HG02970 (cell line): Measurements from ENCODE around the gene SIDT1.

ENCODE experiments used
- ATAC-seq: cut with Tn5 transposase; IDR thresholded peaks from one replicate; pipeline ENCODE4 v1.9.1; 2021; ENCODE audit warnings: mild to moderate bottlenecking, moderate library complexity, moderate number of reproducible peaks; ENCODE audit not compliant: unreplicated experiment, low FRiP score

Gene SIDT1

GRCh38 chr3:113589971-113590370 lies 57.6 kb downstream of the SIDT1 start:
- no peak for ATAC-seq

- ATAC-seq, result no peak
Measured at GRCh38 chr3:113590983-113591382, 58.6 kb downstream of the SIDT1 start.

DNA sequence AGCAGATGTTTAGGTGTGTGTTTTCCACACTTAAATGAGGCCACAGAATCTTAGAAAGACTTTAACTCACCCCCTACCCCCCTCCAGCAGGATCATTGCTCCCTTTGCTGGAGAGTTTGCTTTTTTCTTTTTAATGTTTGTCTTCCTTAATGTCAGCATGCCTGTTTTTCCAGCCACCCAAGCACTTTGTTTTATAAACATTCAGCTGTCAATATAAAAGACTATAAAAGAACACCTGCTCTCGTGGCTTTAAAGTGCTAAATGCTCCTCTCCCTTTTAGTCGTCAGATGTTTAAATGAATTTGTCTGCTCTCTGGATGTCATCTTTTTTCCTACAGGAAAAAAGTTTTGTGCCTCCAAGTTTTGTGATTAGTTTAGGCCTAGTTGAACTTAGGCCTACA lies 61.7 kb downstream of the SIDT1 start:
- ATAC-seq, result no peak

DNA sequence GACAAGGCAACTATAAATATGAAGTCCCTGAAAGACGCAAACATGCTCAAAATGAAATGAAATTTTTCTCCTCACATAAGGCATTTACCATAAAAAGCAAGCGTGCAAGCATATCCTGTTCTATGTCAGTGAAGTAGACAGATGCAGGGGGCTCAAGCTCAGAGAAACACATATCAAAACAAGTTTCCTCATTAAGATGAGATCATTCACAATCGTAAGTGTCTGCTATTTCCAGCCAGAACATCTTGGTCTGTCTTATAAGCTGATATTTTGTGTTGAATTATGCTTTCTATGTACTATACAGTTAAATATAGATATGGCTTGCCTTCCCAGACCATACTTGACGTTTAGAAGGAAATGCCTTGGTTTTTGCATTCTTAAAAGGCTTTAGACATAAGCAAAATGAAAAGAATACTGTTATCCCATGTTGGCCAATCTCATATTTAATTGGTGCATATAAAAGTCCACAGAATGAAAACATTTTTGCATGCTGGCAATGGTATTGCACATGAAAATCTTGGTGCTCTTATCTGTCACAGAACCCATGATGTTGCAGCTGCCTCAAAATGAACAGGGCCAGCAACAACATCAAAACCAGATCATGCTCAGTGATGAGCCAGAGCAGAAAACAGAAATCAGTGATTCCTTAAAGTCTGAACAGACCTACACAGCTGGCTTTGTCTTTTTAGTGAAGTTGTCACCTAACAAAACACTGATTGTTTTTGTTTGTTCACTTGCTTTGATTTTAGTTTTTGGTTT lies 65.4 kb downstream of the SIDT1 start:
- no peak for ATAC-seq

DNA sequence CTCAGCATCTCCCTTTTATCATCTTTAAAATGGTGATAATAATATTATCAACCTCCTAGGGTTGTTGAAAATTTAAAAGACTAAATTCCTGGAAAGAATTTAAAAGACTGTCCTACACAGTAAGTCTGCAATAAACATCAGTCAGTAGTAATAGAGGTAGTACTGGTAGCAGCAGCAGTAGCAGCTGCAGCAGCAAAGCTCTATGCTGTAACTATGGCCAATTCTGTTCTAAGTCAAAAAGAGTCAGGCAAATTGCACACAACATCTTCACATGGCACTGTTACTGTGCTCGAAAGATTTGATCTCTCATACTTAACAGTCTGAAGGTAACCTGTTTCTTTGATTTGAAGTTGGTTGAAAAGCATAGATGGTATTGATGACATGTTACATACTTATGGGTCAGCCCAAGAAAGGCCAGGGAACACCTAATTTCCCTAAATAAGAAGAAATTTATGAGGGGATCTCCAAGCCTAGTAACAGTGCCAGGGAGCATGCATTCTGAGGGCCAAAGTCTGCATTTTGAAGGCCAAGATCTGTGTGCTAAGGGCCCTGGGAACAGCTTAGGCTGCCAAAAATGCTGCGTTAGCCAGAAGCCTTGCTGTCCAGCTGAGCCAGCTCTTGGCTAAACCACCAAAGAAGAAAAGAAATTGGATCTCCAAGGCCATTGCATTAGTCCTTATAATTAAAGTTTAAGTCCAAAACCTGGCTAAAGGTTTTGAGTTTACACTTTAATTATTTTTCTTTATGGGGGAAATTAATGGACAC lies 68.2 kb downstream of the SIDT1 start:
- ATAC-seq, result no peak

DNA sequence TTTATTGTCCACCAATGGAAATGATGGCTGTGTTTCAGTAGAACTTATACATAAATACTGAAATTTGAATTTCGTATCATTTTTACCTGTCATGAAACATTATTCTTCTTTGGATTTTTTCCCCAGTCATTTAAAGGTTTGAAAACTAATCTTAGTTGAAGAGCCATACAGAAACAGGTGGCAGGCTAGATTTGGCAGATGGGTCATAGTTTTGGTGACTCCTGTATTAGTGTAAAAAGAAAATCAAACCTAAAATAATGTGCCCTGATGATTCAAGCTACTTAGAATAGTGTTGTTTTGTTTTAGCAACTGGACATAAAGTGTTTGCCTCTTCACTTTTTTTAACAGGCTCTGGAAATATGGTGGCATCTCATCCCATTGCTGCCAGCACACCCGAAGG lies 68.9 kb downstream of the SIDT1 start:
- ATAC-seq, result no peak

DNA sequence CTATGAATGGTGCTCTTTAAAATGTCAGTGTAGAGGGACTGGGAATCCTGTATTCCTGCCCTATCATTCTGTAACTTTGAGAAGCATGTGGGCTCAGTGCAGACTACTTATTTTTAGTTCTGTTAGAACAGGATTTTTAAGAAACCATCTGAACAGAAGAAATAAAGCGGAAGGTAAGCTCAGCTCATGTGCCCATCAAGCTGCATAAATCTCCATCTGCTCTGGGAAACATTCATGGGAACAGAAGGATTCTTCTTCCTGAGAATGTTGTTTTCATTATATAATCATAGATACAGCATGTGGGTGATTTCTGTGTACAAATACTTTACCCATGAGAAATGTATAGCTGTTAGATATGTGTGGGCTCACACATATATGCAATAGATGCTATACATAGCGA lies 69.9 kb downstream of the SIDT1 start:
- no peak for ATAC-seq

DNA sequence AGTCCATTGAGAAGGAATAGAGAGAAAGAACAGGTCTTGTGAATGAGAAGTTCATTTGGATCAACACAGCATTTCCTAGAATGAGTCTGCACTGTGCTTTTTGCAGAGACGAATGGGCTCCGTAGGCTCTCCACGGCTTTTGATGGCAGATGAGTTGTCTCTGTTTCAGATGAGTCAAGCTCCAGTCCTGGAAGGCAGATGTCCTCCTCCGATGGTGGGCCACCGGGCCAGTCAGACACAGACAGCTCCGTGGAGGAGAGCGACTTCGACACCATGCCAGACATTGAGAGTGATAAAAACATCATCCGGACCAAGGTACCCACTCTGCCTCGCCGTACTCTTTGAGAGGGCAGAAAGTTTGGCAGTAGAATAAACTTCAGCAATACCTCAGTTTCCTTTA lies 70.5 kb downstream of the SIDT1 start:
- no peak for ATAC-seq

- ATAC-seq, result peak; percentile 87
Measured at GRCh38 chr3:113606539-113607218, 74.3 kb downstream of the SIDT1 start.

- ATAC-seq, result peak; percentile 6
Measured at GRCh38 chr3:113607219-113607596, 74.9 kb downstream of the SIDT1 start.

DNA sequence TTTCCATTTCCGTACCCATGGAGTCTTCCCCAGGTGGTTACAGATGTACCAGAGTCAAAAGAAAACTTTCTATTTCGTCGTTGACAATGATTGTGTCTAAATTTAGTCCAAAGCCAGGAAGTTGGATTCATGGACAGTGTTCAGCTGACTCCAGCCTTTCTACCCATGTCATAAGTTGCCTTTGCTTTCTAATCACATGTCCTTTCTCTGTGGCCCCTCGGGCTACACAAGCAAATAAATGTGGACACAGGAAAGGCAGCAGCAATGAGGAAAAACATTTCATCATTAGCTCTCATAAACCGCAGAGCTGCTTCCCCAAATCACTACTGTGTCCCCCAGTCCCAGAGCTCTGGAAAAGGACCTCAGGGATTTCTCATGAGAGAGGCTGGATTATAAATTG lies 82.0 kb downstream of the SIDT1 start:
- ATAC-seq, result no peak

DNA sequence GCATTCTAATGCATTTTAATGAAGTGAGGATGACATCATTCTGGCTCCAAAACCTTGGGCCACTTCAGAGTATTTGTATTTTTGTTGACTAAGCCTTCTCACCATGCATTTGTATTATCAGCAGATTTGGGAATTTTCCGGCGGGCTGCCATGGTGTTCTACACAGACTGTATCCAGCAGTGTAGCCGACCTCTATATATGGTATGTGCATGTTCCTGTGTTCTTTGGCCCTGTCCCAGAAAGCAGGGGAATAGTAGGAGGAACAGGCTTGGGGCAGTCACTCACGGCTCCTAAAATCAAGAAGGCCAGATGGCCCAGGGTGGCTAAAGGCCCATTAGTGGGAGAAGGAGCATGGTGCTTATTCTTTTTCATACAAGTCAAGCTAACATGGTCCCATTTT lies 83.6 kb downstream of the SIDT1 start:
- ATAC-seq, result no peak

DNA sequence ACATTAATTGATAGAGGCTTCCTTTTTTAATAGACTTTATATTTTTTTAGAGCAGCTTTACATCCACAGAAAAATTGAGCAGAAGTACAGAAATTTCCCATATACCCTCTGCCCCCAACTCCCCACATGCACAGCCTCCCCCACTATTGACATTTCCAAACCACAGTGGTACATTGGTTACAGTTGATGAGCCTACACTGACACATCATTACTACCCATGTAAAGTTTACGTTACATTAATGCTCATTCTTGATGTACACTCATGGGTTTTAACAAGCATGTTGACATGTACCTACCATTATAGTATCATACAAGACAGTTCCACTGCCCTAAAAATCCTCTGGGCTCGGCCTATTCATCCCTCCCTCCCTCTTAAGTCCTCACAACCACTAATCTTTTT lies 85.4 kb downstream of the SIDT1 start:
- no peak for ATAC-seq

DNA sequence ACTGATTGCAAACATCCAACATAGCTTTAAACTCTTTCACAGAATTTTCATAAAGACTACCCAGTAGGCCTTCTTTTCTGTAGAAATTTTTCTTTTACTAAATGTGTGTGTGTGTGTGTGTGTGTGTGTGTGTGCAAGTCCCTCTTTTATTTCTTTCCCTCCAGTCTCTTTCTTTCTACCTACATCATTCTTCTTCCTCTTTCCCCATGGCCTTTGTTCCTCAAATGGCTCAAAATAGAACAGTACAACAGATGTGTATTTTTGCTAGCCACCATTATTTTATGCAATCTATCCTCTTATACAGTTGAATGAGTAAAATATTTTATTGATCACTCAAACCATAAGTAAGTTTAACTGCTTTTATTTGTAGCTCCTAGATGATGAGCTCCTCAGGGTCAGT lies 87.7 kb downstream of the SIDT1 start:
- ATAC-seq, result no peak

DNA sequence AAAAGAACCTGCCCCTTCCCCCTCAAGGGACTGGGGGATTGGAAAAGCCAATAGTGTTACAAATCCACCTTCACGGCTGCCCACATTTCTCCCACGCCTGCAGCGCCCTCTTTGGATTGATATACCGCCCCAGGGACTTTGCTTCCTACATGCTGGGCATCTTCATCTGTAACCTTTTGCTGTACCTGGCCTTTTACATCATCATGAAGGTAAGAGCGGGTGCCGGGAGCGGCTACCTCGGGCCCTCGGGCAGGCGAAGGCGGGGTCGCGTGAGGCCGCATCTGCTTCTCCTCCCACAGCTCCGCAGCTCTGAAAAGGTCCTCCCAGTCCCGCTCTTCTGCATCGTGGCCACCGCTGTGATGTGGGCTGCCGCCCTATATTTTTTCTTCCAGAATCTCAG lies 91.0 kb downstream of the SIDT1 start:
- no peak for ATAC-seq

- no peak for ATAC-seq
Measured at GRCh38 chr3:113623811-113624210, 91.5 kb downstream of the SIDT1 start.

GRCh38 chr3:113625834-113626233 lies 93.5 kb downstream of the SIDT1 start:
- ATAC-seq, result no peak

GRCh38 chr3:113626503-113627371 lies 94.4 kb downstream of the SIDT1 start:
- ATAC-seq, result peak; percentile 60

- ATAC-seq, result no peak
Measured at GRCh38 chr3:113628316-113628715, 96.0 kb downstream of the SIDT1 start.

- no peak for ATAC-seq
Measured at GRCh38 chr3:113628788-113629187, 96.4 kb downstream of the SIDT1 start.
